ENCODE results near the gene ULK4. TPM values are rescaled to one million over a fixed set of nuclear protein-coding genes. Genes with fewer than 3 reads are reported as not detected.
A peak's percentile ranks its signal among the peaks of the same experiment; 100 is the strongest.

The ULK4 gene
- total and polyA plus RNA-seq, 9 of the 15 experiments (the other 6 are each of a cell fraction or from before 2014, with no cell fraction given): 3.0 to 5.9 (median 3.5) TPM

GRCh38 chr3:41700155-41700554 lies 261.7 kb downstream of the ULK4 start (continued):
- TF ChIP-seq ZBTB2 (IDR thresholded peaks at IDR 0.05): peak; percentile 21; the same call in 1 of the 2 replicates
- TF ChIP-seq THAP12 (CRISPR knock-in tag; IDR thresholded peaks at IDR 0.05): no peak
- TF ChIP-seq DMBX1 (CRISPR knock-in tag; IDR thresholded peaks at IDR 0.05; ENCODE audit: borderline replicate concordance): peak; percentile 25; the same call in 1 of the 2 replicates
- peak; percentile 81; the same call in 1 of the 2 replicates for TF ChIP-seq SMARCC2 (IDR thresholded peaks at IDR 0.05; ENCODE audit: low read depth)
- peak; percentile 94 for TF ChIP-seq CBFA2T3 (IDR thresholded peaks at IDR 0.05)
- no peak for TF ChIP-seq PBX2 (CRISPR knock-in tag; IDR thresholded peaks at IDR 0.05; ENCODE audit: low read depth)
- TF ChIP-seq PBX2 (tag; conservative IDR thresholded peaks at IDR 0.05; ENCODE audit: low read depth): no peak
- TF ChIP-seq HCFC1 (IDR thresholded peaks at IDR 0.05; ENCODE audit: low read depth, low read length): no peak
- TF ChIP-seq NCOA6 (IDR thresholded peaks at IDR 0.05): no peak
- TF ChIP-seq RBM25 (IDR thresholded peaks at IDR 0.05; ENCODE audit: low read depth, low read length, severe bottlenecking): no peak
- TF ChIP-seq JUND (IDR thresholded peaks at IDR 0.05; ENCODE audit: borderline replicate concordance, low read depth, low read length): peak; percentile 84
- TF ChIP-seq JUND (tag; IDR thresholded peaks at IDR 0.05; ENCODE audit: borderline replicate concordance, low read depth, low read length): peak; percentile 30; the same call in 1 of the 3 replicates
- TF ChIP-seq CC2D1A (IDR thresholded peaks at IDR 0.05): peak; percentile 76; the same call in 1 of the 2 replicates
- no peak for TF ChIP-seq BRF2 (IDR thresholded peaks at IDR 0.05; ENCODE audit: borderline replicate concordance, insufficient read depth, insufficient read length)
- no peak for TF ChIP-seq DIDO1 (tag; IDR thresholded peaks at IDR 0.05; ENCODE audit: low read depth)
- TF ChIP-seq LEF1 (IDR thresholded peaks at IDR 0.05): no peak
- TF ChIP-seq CCNT2 (IDR thresholded peaks at IDR 0.05; ENCODE audit: borderline replicate concordance, extremely low read depth, insufficient read length, low read depth, low read length): no peak

Measured in K562 (cell line).